Upper lobe of left lung (tissue), 4 donors: ENCODE measurements around the gene RBMS1.

Source experiments
- POLR2A ChIP-seq, 4 donors: fragments of 450-650 bp; IDR thresholded peaks; one replicate each; pipeline ENCODE4 v1.5.1; 2016 to 2017; ENCODE audit warnings: antibody characterized with exemption in 4 of 4, mild to moderate bottlenecking in 2 of 4
- TF ChIP-seq, protein P1 (sequence below), 6 experiments: fragments of 450-650 bp in 4 of 6; fragments of 200-600 bp in 2 of 6; sonication (generic) in 2 of 6; IDR thresholded peaks; one replicate each; pipeline ENCODE4 v1.5.1; 2016 to 2019; ENCODE audit warnings: antibody characterized with exemption in 6 of 6

DNA sequence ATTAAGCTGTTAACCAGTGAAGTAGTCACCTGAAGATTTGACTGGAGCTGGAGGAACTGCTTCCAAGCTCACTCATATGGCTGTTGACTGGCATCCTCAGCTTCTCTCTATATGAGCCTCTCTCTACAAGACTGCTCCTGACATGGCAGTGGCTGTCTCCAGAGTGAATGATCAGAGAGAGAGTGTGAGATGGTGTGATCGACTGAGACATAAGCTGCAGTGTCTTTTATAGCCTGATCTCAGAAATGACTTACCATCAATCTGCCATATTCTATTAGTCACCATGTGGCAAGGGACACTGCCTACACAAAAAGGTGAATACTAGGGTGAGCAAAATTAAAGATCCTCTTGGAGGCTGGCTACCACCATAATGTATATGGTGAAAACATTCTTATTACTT, 7.8 kb upstream of the RBMS1 start:
- TF ChIP-seq, protein P1, sequence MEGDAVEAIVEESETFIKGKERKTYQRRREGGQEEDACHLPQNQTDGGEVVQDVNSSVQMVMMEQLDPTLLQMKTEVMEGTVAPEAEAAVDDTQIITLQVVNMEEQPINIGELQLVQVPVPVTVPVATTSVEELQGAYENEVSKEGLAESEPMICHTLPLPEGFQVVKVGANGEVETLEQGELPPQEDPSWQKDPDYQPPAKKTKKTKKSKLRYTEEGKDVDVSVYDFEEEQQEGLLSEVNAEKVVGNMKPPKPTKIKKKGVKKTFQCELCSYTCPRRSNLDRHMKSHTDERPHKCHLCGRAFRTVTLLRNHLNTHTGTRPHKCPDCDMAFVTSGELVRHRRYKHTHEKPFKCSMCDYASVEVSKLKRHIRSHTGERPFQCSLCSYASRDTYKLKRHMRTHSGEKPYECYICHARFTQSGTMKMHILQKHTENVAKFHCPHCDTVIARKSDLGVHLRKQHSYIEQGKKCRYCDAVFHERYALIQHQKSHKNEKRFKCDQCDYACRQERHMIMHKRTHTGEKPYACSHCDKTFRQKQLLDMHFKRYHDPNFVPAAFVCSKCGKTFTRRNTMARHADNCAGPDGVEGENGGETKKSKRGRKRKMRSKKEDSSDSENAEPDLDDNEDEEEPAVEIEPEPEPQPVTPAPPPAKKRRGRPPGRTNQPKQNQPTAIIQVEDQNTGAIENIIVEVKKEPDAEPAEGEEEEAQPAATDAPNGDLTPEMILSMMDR (IDR thresholded peaks at IDR 0.05) = no peak
- TF ChIP-seq POLR2A (IDR thresholded peaks at IDR 0.05) = no peak
